HEK293 (cell line): ENCODE measurements around the gene P4HA3.

ENCODE experiments used
- CTCF ChIP-seq: fragments of 450-650 bp; formaldehyde crosslinking; IDR thresholded peaks from 2 replicates; pipeline ENCODE4 v1.5.1; 2016; ENCODE audit warnings: missing biosample characterization, missing genetic modification characterization
- ZNF350 ChIP-seq: fragments of 450-650 bp; formaldehyde crosslinking; IDR thresholded peaks from 2 replicates; pipeline ENCODE4 v1.5.0; 2017; ENCODE audit warnings: missing biosample characterization, mild to moderate bottlenecking, missing genetic modification characterization
- ZNF521 ChIP-seq: fragments of 450-650 bp; formaldehyde crosslinking; IDR thresholded peaks from 2 replicates; pipeline ENCODE4 v1.5.1; 2017; ENCODE audit warnings: missing biosample characterization, mild to moderate bottlenecking, missing genetic modification characterization
- ZNF529 ChIP-seq: fragments of 450-650 bp; formaldehyde crosslinking; IDR thresholded peaks from 2 replicates; pipeline ENCODE4 v1.5.1; 2017; ENCODE audit warnings: missing genetic modification characterization, missing biosample characterization; ENCODE audit not compliant: insufficient replicate concordance
- ZNF549 ChIP-seq: fragments of 450-650 bp; IDR thresholded peaks from 2 replicates; pipeline ENCODE4 v1.5.1; 2018; ENCODE audit warnings: missing biosample characterization, missing genetic modification characterization, mild to moderate bottlenecking, inconsistent platforms, moderate library complexity
- ZNF785 ChIP-seq: fragments of 450-650 bp; formaldehyde crosslinking; IDR thresholded peaks from 2 replicates; pipeline ENCODE4 v1.5.1; 2016; ENCODE audit warnings: missing biosample characterization, missing genetic modification characterization

- TF ChIP-seq ZNF529 (tag by site-specific recombination): no peak
- no peak for TF ChIP-seq ZNF549 (tag by site-specific recombination)
- no peak for TF ChIP-seq ZNF521
- TF ChIP-seq CTCF (tag by site-specific recombination): no peak
- TF ChIP-seq ZNF350 (tag by site-specific recombination): no peak
- TF ChIP-seq ZNF785 (tag by site-specific recombination): no peak
These were observed 32.7 kb downstream of the P4HA3 start for GRCh38 chr11:74278721-74279161.
